GM18517 (cell line): ENCODE measurements around the gene SLC30A5.
A peak's percentile ranks its signal among the peaks of the same experiment; 100 is the strongest.

Source experiments
- ATAC-seq: cut with Tn5 transposase; IDR thresholded peaks from one replicate; pipeline ENCODE4 v1.9.1; 2021; ENCODE audit warnings: mild to moderate bottlenecking, moderate library complexity; ENCODE audit not compliant: unreplicated experiment

SLC30A5 gene

DNA sequence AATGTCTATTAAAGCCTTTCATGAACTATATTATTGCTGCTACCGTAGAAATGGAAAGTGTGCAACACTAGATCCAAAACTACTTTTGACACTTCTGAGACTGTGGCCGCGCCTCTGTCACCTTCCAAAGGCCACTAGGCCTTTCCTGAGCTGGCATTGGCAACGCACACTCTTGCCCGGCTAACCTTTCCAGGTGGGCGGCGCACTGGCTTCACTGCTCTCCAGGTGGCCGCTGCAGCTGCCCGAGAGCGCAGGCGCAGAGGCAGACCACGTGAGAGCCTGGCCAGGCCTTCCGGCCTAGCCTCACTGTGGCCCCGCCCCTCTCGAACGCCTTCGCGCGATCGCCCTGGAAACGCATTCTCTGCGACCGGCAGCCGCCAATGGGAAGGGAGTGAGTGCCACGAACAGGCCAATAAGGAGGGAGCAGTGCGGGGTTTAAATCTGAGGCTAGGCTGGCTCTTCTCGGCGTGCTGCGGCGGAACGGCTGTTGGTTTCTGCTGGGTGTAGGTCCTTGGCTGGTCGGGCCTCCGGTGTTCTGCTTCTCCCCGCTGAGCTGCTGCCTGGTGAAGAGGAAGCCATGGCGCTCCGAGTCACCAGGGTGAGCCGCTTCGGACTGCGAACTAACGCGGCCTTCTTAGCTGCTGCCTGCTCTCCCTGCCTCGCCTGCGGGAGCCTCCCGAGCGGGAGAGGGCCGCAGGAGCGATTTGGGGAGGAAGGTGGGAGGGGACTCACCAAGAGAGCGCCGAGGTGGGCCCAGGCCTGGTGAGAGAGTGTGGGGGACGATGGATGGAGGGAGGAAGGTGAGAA, 73.1 kb downstream of the SLC30A5 start, which contains the start of gene CCNB1:
Gene CCNB1, plus strand, starts transcription at position 465 of the 807 bp plus-strand sequence. Its CDS starts 113 bp downstream, at position 578.
- peak; percentile 99 for ATAC-seq

GRCh38 chr5:69167493-69167855, 73.7 kb downstream of the SLC30A5 start:
- no peak for ATAC-seq

- no peak for ATAC-seq
Observed at GRCh38 chr5:69167929-69168328, 74.1 kb downstream of the SLC30A5 start.

DNA sequence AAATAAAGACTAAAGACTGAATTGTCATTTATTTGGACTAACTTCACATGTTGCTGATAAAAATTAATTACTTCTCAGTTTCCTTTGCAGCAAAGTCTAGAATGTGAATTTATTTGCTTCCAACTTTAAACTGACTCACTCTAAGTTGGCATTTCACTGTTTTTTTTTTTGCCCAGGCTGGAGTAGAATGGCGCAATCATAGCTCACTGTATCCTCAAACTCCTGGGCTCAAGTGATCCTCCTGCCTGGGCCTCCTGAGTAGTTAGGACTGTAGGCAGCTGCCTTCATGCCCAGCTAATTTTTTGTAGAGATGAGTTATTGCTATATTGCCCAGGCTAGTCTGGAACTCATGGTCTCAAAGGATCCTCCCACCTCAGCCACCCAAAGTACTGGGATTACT, 76.7 kb downstream of the SLC30A5 start:
- ATAC-seq: no peak

DNA sequence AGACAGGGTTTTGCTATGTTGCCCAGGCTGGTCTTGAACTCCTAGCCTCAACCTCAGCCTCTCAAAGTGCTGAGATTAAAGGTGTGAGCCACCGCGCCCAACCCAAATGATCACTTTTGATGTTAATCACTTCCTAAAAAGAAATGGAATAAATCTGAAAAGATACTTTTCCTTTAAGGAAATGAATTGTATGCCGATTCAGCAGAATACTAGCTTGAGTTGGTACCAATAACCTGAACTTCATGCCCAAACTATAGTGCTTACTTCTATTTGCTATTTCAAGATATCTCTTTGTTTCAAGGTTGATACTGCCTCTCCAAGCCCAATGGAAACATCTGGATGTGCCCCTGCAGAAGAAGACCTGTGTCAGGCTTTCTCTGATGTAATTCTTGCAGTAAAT, 77.2 kb downstream of the SLC30A5 start:
- no peak for ATAC-seq
